GM12878 (cell line): Measurements from ENCODE around the gene TUBA1B. TPM values are rescaled to one million over a fixed set of nuclear protein-coding genes. Genes with fewer than 3 reads are reported as not detected.

Experiments
- ATF7 ChIP-seq: fragments of 450-650 bp; IDR thresholded peaks from 2 replicates; pipeline ENCODE4 v1.6.1; 2016; ENCODE audit warnings: low read depth, mild to moderate bottlenecking
- CHD2 ChIP-seq: IDR thresholded peaks from 2 replicates; pipeline ENCODE4 v1.6.1; 2011; ENCODE audit warnings: low read depth, low read length, improper control_type of control experiment, borderline replicate concordance
- CHD4 ChIP-seq: fragments of 200-600 bp; sonication (generic); IDR thresholded peaks from 2 replicates; pipeline ENCODE4 v1.6.1; 2016; ENCODE audit warnings: mild to moderate bottlenecking
- IRF4 ChIP-seq: IDR thresholded peaks from 2 replicates; pipeline ENCODE4 v1.6.1; 2011; ENCODE audit warnings: low read depth, low read length
- NFIC ChIP-seq: IDR thresholded peaks from 2 replicates; pipeline ENCODE4 v1.6.1; 2012; ENCODE audit warnings: low read depth, mild to moderate bottlenecking, inconsistent platforms, low read length, moderate library complexity
- NR2F1 ChIP-seq: fragments of 450-650 bp; conservative IDR thresholded peaks from 2 replicates; pipeline ENCODE4 v1.6.1; 2017; ENCODE audit warnings: mild to moderate bottlenecking
- PAX5 ChIP-seq: IDR thresholded peaks from 2 replicates; pipeline ENCODE4 v1.6.1; 2011; ENCODE audit warnings: low read depth, low read length, borderline replicate concordance
- PML ChIP-seq: IDR thresholded peaks from 2 replicates; pipeline ENCODE4 v1.6.1; 2012; ENCODE audit warnings: low read length, inconsistent platforms
- POLR2A ChIP-seq: IDR thresholded peaks from 2 replicates; pipeline ENCODE4 v1.6.1; 2011; ENCODE audit warnings: low read depth, mild to moderate bottlenecking, low read length
- POLR2AphosphoS5 ChIP-seq: IDR thresholded peaks from 2 replicates; pipeline ENCODE4 v1.6.1; 2011; ENCODE audit warnings: mild to moderate bottlenecking, low read length, inconsistent platforms
- PRDM15 ChIP-seq: fragments of 450-650 bp; formaldehyde crosslinking; IDR thresholded peaks from 2 replicates; pipeline ENCODE4 v1.4.0; 2020; ENCODE audit warnings: mild to moderate bottlenecking, moderate library complexity
- SMARCA5 ChIP-seq: fragments of 450-650 bp; IDR thresholded peaks from 2 replicates; pipeline ENCODE4 v1.6.1; 2017; ENCODE audit warnings: mild to moderate bottlenecking
- SP1 ChIP-seq: IDR thresholded peaks from one replicate; pipeline ENCODE4 v1.6.1; 2011; ENCODE audit warnings: low read depth, low read length
- SPI1 ChIP-seq: IDR thresholded peaks from 2 replicates; pipeline ENCODE4 v1.6.1; 2011; ENCODE audit warnings: low read depth, mild to moderate bottlenecking, low read length, moderate library complexity, borderline replicate concordance; ENCODE audit not compliant: insufficient read depth
- TCF7 ChIP-seq: IDR thresholded peaks from 2 replicates; pipeline ENCODE4 v1.6.1; 2014; ENCODE audit warnings: antibody characterized with exemption, borderline replicate concordance
- ZNF274 ChIP-seq: IDR thresholded peaks from one replicate; pipeline ENCODE4 v1.8.0; 2011; ENCODE audit not compliant: insufficient read length, insufficient read depth
- polyA plus RNA-seq, 11 experiments: library from polyadenylated mRNA; depleted of rRNA in 4 of 11; unstranded in 6 of 11; stranded (reverse) in 5 of 11; fragments of >200 nt; fragmentation: Nextera tagmentation in 4 of 11; fragmentation: Illumina TruSeq in 1 of 11; extraction: Ambion mirVana in 4 of 11; extraction: Trizol in 1 of 11; gene quantifications; 1 replicate in 1 of 11; 2 replicates in 10 of 11; pipeline versions ENCODE4 v1.2.1 to v1.2.3, GENCODE V29; 2011 to 2016; ENCODE audit warnings: inconsistent platforms in 2 of 11, missing spikeins in 2 of 11, low read depth in 1 of 11
- total RNA-seq, 4 experiments: library from RNA; depleted of rRNA in 3 of 4; stranded (reverse); fragments of >200 nt in 3 of 4; fragmentation: Illumina TruSeq in 1 of 4; extraction: Trizol in 1 of 4; gene quantifications; 2 replicates each; pipeline versions ENCODE4 v1.2.1 to v1.2.3, GENCODE V29; 2013 to 2021
- TF ChIP-seq, protein P1 (sequence below): fragments of 450-650 bp; IDR thresholded peaks from 2 replicates; pipeline ENCODE4 v1.6.1; 2016; ENCODE audit warnings: mild to moderate bottlenecking, moderate library complexity, borderline replicate concordance
- TF ChIP-seq, protein P2 (sequence below): IDR thresholded peaks from 2 replicates; pipeline ENCODE4 v1.6.1; 2011; ENCODE audit warnings: borderline replicate concordance, low read depth, mild to moderate bottlenecking, moderate library complexity, low read length; ENCODE audit not compliant: insufficient read depth, poor library complexity, severe bottlenecking
- TF ChIP-seq, protein P3 (sequence below): IDR thresholded peaks from 2 replicates; pipeline ENCODE4 v1.6.1; 2012; ENCODE audit warnings: low read depth, low read length, improper control_type of control experiment

The TUBA1B gene
- total and polyA plus RNA-seq, 10 of the 15 experiments (the other 5 are each of a cell fraction or from before 2014, with no cell fraction given) = 2,328 to 4,712 (median 3,552) TPM

DNA sequence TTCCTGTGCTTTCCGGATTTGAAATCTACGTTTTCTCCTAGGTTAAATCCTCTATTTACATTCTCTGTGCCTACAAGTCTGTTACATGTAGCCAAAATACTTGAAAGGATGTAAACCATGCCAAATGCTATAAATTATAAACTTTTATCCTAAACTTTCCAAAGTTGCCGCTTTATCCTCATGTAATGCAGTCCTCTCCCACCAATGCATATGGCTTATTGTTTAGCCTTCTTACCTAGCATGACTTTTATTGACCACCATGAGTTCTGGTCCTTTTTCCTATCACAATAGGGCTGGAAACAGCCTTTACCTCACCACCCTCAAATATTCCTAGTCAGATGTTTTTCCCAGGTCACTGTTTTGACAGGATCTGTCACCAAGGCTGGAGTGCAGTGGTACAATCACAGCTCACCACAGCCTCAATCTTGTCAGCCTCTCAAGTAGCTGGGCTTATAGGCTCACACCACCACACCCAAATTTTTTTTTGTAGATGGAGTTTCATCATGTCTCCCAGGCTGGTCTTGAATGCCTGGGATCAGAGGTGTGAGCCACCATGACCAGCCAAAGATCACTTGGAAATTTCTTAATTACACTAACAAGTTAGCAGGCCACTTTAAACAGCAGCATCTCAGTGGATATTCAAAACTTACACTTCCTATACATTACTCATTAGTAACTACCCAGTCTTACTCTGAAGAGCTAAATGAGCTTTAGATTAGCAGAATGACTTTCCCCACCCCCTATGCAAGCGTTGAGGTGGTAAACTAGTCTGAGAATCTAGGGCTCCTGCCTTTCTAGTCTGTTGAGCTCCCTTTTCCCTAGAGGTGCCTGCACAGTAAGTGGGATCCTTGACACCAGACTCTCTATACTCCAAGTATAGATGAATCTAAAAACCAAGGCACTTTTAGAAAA is 4.1 kb downstream of the TUBA1B start (continued):
- TF ChIP-seq, protein P1, sequence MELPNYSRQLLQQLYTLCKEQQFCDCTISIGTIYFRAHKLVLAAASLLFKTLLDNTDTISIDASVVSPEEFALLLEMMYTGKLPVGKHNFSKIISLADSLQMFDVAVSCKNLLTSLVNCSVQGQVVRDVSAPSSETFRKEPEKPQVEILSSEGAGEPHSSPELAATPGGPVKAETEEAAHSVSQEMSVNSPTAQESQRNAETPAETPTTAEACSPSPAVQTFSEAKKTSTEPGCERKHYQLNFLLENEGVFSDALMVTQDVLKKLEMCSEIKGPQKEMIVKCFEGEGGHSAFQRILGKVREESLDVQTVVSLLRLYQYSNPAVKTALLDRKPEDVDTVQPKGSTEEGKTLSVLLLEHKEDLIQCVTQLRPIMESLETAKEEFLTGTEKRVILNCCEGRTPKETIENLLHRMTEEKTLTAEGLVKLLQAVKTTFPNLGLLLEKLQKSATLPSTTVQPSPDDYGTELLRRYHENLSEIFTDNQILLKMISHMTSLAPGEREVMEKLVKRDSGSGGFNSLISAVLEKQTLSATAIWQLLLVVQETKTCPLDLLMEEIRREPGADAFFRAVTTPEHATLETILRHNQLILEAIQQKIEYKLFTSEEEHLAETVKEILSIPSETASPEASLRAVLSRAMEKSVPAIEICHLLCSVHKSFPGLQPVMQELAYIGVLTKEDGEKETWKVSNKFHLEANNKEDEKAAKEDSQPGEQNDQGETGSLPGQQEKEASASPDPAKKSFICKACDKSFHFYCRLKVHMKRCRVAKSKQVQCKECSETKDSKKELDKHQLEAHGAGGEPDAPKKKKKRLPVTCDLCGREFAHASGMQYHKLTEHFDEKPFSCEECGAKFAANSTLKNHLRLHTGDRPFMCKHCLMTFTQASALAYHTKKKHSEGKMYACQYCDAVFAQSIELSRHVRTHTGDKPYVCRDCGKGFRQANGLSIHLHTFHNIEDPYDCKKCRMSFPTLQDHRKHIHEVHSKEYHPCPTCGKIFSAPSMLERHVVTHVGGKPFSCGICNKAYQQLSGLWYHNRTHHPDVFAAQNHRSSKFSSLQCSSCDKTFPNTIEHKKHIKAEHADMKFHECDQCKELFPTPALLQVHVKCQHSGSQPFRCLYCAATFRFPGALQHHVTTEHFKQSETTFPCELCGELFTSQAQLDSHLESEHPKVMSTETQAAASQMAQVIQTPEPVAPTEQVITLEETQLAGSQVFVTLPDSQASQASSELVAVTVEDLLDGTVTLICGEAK = no peak
- TF ChIP-seq PML = peak; percentile 80; the same call in 1 of the 2 replicates
- no peak for TF ChIP-seq ATF7
- TF ChIP-seq POLR2A = peak; percentile 70
- TF ChIP-seq POLR2AphosphoS5 = peak; percentile 77
- TF ChIP-seq NFIC = peak; percentile 52; the same call in 1 of the 2 replicates
- peak; percentile 14; the same call in 1 of the 2 replicates for TF ChIP-seq PAX5
- TF ChIP-seq PRDM15 (CRISPR knock-in tag) = no peak
- TF ChIP-seq ZNF274 = no peak
- TF ChIP-seq IRF4 = no peak
- TF ChIP-seq, protein P2, sequence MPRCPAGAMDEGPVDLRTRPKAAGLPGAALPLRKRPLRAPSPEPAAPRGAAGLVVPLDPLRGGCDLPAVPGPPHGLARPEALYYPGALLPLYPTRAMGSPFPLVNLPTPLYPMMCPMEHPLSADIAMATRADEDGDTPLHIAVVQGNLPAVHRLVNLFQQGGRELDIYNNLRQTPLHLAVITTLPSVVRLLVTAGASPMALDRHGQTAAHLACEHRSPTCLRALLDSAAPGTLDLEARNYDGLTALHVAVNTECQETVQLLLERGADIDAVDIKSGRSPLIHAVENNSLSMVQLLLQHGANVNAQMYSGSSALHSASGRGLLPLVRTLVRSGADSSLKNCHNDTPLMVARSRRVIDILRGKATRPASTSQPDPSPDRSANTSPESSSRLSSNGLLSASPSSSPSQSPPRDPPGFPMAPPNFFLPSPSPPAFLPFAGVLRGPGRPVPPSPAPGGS = no peak
- no peak for TF ChIP-seq SMARCA5
- no peak for TF ChIP-seq CHD4
- no peak for TF ChIP-seq CHD2
- no peak for TF ChIP-seq SPI1
- TF ChIP-seq TCF7 = no peak
- no peak for TF ChIP-seq NR2F1
- TF ChIP-seq, protein P3, sequence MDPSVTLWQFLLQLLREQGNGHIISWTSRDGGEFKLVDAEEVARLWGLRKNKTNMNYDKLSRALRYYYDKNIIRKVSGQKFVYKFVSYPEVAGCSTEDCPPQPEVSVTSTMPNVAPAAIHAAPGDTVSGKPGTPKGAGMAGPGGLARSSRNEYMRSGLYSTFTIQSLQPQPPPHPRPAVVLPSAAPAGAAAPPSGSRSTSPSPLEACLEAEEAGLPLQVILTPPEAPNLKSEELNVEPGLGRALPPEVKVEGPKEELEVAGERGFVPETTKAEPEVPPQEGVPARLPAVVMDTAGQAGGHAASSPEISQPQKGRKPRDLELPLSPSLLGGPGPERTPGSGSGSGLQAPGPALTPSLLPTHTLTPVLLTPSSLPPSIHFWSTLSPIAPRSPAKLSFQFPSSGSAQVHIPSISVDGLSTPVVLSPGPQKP = no peak
- no peak for TF ChIP-seq SP1
